HG02981 (cell line): ENCODE data around the gene NQO2.
"Not testable (repeated sequence)": the region's sequence is repeated elsewhere in the genome, so short reads cannot be mapped to it uniquely, and the experiment has no call there.

Source experiments
- ATAC-seq: cut with Tn5 transposase; IDR thresholded peaks from one replicate; pipeline ENCODE4 v1.9.1; 2021; ENCODE audit warnings: mild to moderate bottlenecking, moderate library complexity; ENCODE audit not compliant: unreplicated experiment

NQO2 gene

DNA sequence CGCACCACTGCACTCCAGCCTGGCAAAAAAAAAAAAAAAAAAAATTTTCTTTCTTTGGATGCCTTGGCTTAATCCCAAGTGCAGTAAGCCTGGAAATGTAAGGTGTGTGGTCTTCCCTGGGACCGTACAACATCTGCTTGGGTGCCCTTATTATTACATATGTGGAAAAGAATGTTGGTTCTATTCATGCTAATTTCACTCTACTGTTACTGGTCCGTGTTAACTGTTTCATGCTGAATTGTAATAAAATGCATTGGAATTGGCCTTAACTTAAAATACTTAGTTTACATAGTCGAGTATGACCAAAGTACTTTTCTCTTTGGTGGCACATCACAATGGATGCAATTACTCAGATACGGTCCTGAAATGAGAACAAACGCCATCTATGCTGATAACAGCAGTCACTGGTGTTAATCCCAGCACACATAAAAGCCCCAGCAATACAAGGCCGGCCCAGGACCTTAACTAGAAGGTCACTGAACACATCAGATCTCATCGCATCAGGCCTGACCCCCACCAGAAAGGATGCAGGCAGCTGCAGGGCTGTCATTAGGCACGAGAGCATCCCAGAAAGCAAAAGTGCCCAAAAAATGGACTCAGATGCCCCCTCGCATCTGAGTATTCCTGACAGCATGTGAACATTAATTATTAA lies 29.5 kb upstream of the NQO2 start:
- no peak for ATAC-seq

DNA sequence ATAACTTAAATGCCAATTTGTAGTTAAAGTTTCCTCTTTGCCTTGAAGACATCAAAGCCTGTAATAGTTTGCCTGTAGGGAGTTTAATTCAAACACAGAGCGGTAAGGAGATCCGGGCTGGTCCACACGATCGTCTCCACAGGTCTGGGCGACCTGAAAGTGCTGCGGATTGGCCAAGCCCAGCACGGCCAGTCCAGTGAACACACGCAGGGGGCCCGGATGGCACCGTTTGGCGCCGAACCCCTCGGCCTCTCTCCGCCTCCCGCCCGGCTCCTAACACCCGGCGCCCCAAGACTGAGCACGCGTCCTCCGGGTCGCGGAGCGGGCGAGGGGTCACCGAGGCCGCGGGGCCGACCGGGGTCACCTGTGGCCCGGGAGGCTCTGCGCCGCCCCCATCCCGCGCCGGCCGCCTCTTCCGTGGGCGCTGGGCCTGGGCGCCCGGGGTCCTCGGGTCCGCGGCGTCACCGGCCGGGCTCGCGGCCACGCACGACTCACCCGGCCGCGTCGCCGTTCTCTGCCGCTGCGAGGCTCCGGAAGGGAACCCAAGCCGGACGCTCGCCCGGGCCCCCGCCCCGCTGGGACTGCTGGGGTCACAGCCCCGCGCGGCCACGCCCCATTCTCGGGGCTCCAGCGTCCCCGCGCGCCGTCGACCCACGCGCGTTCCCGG lies 28.8 kb upstream of the NQO2 start:
- no peak for ATAC-seq

DNA sequence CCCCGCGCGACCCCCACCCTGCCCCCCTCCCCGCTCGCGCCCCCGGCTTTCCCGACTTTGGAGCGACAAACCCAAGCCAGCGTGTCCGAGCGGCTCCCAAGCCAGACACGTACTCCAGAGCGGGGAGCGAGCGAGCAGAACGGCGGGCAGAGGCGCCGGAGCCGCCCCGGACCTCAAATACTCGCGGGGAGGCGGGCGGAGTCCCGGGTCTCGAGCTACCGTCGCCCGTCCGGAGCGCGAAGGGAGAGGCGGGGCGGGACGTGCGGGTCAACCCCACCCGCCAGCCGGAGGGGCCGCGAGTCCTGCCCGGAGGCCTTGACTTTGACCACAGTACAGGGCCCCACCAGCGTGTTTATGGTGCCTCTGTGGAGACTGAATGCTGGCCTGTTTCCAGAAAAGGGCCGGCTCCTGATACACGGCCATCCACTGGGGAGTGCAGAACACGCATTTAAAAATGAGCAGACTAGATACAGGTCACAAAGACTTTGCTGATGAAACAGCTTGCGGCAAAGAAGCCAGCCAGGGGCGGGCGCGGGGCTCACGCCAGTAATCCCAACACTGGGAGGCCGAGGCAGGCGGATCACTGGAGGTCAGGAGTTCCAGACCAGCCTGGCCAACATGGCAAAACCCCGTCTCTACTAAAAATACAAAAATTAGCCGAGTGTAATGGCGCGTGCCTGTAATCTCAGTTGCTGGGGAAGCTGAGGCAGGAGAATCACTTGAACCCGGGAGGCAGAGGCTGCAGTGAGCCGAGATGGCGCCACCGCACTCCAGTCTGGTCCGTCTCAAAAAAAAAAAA lies 28.1 kb upstream of the NQO2 start, which contains the start of gene SERPINB6:
SERPINB6 (minus strand) TSS at position 148 of the 799 bp plus-strand sequence. CDS start 12,235 bp downstream, outside the sequence.
- ATAC-seq = no peak

DNA sequence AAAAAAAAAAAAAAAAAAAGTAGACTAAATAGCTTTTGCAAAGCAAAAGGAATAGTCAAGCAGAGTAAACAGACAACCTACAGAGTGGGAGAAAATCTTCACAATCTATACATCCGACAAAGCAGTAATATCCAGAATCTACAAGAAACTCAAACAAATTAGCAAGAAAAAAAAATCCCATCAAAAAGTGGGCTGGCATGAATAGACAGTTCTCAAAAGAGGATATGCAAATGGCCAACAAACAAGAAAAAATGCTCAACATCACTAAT lies 27.5 kb upstream of the NQO2 start:
- not testable (repeated sequence) for ATAC-seq

DNA sequence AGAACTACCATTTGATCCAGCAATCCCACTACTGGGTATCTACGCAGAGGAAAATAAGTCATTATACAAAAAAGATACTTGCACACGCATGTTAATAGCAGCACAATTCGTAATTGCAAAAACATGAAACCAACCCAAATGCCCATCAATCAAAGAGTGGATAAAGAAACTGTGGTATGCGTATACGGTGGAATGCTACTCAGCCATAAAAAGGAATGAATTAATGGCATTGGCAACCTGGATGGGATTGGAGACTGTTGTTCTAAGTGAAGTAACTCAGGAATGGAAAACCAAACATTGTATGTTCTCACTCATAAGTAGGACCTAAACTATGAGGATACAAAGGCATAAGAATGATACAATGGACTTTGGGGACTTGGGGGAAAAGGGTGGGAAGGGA lies 27.0 kb upstream of the NQO2 start:
- not testable (repeated sequence) for ATAC-seq

DNA sequence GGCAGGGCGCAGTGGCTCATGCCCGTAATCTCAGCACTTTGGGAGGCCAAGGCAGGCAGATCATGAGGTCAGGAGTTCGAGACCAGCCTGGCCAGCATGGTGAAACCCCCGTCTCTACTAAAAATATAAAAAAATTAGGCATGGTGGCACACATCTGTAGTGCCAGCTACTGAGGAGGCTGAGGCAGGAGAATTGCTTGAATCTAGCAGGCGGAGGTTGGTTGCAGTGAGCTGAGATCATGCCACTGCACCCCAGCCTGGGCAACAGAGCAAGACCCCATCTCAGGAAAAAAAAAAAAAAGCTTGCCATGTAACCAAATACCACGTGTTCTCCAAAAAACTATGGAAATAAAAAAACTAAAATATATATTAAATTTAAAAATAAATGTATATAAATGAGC lies 26.5 kb upstream of the NQO2 start:
- ATAC-seq = not testable (repeated sequence)

DNA sequence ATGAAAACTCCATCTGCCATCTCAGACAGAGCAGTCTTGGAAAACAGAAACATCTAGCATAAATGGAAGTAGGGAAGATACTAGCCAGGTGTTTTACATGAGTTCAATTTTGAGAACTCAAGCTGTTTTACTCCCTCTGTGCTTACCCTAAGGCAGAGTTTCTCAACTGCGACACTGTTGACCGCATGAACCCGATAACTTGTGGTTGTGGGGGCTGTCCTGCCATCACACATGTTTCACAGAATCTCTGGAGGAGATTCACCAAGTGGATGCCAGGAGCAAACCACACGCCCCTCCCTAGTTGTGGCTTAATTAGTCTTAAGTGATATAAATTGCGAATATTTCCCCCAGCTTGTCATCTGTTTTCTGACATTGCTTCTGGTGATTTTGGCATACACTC lies 26.0 kb upstream of the NQO2 start:
- no peak for ATAC-seq

DNA sequence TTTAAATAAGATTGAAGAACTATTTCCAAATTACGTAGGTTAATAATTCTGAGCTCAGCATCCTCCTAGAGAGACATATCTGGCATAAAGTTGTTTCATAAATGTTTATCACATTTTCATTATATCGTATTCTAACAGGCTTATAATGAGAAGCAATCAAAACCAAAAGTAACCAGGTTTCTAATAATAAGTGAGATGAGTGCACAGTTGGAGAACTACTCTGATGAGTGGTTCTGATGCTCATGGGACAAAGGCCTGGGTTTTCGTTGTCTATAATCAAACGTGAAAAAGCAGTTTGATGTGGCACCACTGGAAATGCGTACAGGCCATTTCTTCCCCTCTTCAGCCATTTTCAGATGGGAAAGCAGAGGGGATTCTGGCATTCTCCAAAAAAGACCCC lies 23.6 kb upstream of the NQO2 start:
- no peak for ATAC-seq

DNA sequence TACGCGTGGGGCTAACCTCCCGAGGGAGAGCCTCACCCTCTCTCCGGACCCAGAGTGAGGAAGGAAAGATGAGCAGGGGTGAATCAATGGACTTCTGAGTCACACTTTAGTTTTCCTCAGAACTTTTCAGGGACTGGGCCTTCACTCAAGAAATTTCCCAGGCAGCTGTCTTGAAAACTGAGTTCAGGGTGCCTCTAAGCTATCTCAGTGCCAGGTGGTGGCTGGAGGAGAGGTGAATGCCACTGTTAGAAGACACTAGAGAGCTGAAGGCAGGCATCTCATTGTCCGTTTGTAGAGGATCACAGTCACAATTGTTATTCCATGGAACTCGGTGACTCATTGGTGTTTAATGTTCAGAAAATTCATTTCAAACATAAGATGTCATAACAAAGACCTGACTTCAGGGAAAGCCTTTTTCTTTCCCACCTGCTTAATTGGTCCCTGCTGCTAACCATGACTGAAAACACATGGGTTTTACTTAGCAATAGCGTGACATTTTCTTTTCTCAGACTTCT lies 23.1 kb upstream of the NQO2 start:
- no peak for ATAC-seq

DNA sequence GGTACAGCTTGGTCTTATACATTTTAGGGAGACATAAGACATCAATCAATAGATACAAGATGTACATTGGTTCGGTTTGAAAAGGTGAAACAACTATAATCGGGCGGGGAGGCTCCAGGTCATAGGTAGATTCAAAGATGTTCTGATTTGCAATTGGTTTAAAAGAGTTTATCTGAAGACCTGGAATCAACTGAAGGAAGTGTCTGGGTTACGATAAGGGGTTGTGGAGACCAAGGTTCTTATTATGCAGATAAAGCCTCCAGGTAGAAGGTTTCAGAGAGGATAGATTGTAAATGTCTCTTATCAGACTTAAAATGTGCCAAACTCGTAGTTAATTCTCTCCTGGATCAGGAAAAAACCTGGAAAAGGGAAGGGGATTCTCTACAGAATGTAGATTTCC lies 22.4 kb upstream of the NQO2 start:
- ATAC-seq = no peak

DNA sequence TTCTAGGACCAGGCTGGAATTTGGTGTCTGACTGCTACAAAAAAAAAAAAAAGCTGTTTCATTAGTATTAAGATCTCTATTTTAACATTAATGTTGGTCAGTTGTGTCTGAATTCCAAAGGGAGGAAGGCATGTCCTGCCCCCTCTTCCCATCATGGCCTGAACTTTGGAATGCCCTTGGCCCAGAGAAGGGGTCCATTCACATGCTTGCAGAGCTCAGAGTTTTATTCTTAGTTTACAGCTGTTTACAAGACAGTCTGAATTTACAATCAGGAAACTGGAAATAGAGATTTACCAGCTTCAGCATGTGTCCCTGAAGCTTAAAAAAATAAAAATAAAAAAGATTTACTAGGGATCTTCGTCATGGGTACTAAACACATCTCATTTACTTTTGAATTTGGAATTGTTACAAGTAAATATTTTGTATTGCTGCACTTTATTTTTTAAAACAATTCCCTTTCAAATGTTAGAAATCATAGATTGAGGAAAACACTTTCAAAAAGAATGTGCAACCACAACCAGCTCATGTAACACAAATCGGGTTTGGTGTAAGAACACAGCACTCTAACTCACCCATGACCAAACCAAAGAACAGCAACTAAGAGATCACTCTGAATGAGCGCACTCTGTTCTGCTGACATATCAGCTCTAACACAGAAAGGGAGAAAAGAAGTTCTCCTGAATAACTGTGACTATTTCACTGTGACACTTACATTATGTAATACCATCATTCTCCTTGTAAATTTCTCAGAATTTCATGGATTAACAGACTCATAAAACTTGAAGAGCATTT lies 21.7 kb upstream of the NQO2 start:
- no peak for ATAC-seq

DNA sequence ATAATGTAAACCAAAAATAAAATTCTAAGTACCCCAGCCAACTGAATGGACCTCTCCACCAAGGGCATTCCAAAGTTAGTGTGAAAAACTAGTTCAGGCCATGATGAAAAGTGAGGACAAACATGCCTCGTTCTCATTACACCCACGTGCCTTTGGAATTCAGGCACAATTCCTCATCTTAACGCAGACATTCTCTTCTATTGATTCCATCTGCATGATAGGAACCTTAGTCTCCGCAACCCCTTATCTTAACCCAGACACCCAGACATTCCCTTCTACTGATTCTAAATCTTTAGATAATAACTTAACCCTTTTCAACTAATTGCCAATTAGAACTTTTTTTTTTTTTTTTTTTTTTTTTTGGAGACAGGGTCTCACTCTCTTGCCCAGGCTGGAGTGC lies 20.8 kb upstream of the NQO2 start:
- no peak for ATAC-seq

DNA sequence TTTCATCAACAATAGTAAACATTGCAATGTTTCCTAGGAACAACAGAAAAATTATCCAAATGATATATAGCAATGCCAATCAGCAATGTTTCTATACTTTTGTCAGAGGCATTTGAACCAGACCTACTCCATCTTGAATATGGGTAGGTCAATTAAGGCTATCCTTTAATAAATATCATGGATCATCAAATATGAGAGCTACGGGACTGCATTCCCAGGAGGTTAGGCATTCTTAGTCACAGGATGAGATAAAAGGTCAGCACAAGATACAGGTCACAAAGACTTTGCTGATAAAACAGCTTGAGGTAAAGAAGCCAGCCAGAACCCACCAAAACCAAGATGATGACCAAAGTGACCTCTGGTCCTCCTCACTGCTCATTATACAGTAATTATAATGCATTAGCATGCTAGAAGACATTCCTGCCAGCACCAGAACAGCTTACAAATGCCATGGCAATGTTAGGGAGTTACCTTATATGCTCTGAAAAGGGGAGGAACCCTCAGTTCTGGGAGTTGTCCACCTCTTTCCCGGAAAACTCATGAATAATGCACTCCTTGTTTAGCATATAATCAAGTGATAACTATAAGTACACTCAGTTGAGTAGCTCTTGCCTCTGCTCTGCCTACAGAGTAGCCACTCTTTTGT lies 19.8 kb upstream of the NQO2 start:
- no peak for ATAC-seq

DNA sequence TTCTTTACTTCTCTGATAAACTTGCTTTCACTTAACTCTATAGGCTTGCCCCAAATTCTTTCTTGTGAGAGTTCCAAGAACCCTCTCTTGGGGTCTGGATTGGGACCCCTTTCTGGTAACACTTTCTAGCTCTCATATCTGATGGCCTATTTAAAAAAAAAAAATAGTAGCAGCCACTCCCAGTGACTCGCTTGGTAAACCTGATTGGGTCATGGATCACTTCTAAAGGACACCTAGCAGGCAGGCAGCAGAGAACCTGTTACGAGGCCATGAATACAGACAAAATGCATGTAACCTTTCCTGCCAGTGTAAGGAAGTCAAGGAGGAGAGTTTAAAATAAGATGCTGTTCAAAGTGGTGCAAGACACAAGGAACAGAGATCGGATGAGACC lies 19.2 kb upstream of the NQO2 start:
- ATAC-seq = no peak

DNA sequence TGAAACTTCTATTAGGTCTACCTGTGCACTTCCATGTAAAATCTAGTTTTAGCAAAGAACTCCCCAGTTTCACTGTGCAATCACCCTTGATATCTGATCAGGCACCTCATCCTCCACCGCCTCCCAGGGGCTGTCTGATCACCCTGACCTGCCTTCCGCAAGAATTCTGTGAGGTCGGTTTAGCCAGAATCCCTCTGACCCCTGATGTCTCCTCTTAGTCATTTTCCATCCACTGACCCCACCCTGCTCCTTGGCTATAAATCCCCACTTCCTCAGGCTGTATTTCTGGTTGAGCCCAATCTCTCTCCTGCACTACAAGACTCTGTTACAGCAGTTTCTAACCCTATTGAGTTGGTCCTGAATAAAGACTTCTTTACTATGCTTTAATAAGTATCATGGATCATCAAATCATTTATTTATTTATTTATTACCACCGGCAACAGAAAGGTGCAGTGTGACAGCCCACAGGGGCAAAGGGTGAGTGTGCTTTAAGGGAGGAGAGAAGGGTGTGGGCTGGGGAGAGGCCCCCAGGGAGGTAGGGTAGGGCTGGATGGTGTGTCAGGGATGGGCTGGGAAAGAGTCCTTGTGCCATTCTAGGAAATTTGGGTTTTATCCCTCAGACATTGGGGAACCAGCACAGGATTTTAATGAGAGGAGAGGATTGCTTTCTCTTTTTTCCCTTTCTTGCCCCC lies 17.1 kb upstream of the NQO2 start:
- no peak for ATAC-seq

DNA sequence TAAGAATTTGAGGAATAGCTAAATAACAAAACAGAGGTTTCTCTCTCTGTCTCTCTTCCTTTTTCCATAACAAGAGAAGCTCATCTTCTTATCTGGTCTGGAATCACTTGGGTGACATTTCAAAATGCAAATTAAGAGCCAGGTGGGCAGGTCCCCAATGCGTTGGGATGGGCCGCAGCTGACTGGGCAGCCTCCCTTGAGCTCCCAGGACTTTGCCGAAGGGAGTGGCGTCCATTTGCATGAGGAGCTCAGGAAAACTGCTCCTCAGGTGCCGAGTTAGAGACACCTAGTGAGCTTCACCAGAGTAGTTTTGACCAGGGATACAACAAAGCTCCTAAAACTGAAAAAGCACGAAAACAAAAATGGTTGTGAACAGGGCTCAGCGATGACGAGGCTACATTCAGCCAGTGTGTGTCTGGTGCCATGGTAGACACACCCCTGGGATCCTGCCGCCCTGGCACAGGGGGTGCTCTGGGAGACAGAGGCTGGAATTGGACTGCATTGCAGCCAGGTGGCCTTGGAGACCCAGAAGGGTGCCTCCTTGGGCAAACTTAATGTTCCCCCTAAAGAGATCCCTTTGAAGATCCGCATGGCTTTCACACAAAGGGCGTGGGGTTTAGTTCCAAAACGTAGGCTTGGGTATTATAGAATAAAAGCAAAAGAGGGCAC lies 14.8 kb upstream of the NQO2 start:
- no peak for ATAC-seq

DNA sequence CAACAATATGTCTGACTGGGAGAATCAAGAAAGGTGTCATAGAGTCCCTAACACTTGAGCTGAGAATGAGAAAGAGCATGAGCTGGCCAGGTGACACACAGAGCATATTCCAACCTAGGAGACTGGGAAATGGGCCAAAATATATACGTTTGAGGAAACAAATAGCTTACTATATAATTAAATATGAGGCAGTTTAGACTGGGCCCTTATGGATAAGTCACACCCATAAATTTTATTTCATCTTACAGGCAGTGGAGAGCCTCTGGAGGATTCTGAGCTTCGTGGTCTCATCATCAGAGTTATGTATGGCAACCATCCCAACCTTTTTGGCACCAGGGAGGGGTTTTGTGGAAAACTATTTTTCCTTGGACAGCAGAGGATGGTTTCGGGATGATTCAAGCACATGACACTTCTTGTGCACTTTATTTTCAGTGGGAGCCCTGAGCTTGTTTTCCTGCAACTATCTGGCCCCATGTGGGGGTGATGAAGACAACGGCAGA lies 12.9 kb upstream of the NQO2 start:
- no peak for ATAC-seq

DNA sequence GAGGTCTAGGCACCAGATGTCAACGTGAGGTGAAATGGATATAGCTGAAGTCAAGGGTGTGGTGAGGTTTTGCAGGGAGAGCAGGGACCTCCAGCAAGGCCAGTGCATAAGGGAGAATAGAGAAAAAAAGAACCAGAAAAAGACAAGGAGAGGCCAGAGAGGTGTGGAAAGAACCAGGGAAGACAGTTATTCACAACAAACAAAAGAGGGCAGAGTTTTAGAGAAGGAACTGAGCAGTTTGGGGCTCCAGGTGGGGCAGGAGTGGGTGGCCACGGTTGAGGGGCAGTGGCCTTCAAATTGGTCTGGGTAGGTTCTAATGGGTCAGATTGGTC lies 11.6 kb upstream of the NQO2 start:
- ATAC-seq = no peak
